Measurements from ENCODE around the gene MBNL1.

- TF ChIP-seq, protein P1, sequence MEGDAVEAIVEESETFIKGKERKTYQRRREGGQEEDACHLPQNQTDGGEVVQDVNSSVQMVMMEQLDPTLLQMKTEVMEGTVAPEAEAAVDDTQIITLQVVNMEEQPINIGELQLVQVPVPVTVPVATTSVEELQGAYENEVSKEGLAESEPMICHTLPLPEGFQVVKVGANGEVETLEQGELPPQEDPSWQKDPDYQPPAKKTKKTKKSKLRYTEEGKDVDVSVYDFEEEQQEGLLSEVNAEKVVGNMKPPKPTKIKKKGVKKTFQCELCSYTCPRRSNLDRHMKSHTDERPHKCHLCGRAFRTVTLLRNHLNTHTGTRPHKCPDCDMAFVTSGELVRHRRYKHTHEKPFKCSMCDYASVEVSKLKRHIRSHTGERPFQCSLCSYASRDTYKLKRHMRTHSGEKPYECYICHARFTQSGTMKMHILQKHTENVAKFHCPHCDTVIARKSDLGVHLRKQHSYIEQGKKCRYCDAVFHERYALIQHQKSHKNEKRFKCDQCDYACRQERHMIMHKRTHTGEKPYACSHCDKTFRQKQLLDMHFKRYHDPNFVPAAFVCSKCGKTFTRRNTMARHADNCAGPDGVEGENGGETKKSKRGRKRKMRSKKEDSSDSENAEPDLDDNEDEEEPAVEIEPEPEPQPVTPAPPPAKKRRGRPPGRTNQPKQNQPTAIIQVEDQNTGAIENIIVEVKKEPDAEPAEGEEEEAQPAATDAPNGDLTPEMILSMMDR (IDR thresholded peaks at IDR 0.05) = peak in 1 of 6 experiments; percentile 16
- TF ChIP-seq POLR2A (IDR thresholded peaks at IDR 0.05) = peak in 1 of 2 donors; percentile 1
Measured at GRCh38 chr3:152243301-152243711, 25.4 kb upstream of the MBNL1 start.
